GM13977 (cell line): ENCODE data around the gene UBE2O.
"Not testable (repeated sequence)": the region's sequence is repeated elsewhere in the genome, so short reads cannot be mapped to it uniquely, and the experiment has no call there.

Experiments used
- DNase-seq: peaks from one replicate; pipeline ENCODE4 v3.0.0; 2012; ENCODE audit warnings: low spot score
- in situ Hi-C: fragments of 300-500 bp; cut with MboI; formaldehyde crosslinking; loops from one replicate; pipeline ENCODE4 v1.12.0; 2022; ENCODE audit warnings: low sequenced_read_pairs, low pct_unique_long_range_greater_than_20kb, mixed read lengths, inconsistent platforms; ENCODE audit not compliant: unreplicated experiment
- TF ChIP-seq, protein P1 (sequence below): IDR thresholded peaks from 2 replicates; pipeline ENCODE4 v1.5.1; 2012; ENCODE audit warnings: mild to moderate bottlenecking, control low read depth; ENCODE audit not compliant: insufficient read depth; ENCODE audit errors: extremely low read depth, missing control alignments

Gene UBE2O

DNA sequence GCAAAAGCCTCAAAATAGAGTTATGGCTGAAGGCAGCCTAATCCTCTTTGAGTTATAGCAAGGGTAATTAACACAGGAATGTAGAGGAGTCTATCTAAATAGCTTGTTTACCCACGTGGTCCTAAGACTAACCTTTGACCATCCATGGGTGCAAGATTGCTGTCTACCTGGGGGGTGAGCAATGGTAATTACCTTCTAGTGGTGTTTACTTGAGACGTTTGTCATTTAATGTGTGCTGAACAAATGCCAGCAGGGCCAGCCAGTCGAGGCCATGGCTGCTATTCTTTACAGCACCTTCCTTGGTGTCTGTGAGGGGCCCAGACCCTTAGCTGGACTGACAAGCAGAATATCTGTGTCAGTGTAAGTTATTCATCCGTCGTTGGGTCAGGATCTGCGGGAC, 85.3 kb downstream of the UBE2O start:
- in situ Hi-C loops, result no loop called here
- no peak for DNase-seq
- TF ChIP-seq, protein P1, sequence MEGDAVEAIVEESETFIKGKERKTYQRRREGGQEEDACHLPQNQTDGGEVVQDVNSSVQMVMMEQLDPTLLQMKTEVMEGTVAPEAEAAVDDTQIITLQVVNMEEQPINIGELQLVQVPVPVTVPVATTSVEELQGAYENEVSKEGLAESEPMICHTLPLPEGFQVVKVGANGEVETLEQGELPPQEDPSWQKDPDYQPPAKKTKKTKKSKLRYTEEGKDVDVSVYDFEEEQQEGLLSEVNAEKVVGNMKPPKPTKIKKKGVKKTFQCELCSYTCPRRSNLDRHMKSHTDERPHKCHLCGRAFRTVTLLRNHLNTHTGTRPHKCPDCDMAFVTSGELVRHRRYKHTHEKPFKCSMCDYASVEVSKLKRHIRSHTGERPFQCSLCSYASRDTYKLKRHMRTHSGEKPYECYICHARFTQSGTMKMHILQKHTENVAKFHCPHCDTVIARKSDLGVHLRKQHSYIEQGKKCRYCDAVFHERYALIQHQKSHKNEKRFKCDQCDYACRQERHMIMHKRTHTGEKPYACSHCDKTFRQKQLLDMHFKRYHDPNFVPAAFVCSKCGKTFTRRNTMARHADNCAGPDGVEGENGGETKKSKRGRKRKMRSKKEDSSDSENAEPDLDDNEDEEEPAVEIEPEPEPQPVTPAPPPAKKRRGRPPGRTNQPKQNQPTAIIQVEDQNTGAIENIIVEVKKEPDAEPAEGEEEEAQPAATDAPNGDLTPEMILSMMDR, result no peak

DNA sequence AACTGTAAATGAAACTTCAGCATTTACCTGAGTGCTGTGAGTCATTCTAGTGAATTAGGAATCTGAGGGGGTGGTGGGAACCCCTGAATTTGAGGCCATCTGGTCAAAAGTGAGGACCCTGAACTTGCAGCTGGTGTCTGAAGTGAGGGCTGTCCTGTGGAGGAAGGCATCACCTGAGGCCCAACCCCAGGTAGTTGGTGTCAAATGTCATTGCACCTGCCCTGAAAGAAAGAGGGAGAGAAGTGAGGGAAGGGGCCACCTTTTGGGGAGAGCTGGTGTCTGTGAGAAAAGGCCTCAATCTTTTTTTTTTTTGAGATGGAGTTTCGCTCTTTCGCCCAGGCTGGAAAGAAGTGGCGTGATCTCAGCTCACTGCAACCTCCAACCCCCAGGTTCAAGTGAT, 86.7 kb downstream of the UBE2O start:
- TF ChIP-seq, protein P1, result no peak
- in situ Hi-C loops, result no loop called here
- no peak for DNase-seq

DNA sequence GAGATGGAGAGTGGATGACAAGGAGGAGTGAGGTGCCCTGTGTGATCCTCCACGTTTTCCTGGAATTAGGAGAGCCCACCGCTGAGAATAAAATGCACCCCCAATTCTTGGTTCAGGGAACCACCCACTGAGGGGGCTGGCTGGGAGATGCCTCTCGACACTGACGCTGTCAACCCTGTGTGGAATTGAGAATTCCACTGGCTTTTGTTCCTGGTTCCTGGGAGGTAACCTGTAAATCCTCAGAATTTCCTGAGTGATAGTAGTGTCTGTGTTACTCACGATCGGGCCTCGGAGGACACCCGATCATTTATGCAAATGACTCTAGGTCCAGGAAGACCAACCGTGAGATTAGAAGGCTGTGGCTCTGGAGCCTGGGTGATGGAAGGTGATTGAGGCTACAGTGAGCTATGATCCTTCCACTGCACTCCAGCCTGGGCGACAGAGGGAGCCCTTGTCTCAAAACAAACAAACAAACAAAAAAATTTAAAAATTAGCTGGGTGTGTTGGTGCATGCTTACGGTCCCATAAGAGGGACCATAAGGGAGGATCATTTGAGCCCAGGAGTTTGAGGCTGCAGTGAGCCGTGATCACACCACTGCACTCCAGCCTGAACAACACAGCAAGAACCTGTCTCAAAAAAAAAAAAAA, 87.6 kb downstream of the UBE2O start:
- DNase-seq, result no peak
- TF ChIP-seq, protein P1, result peak; percentile 52
- in situ Hi-C loops, result no loop called here

DNA sequence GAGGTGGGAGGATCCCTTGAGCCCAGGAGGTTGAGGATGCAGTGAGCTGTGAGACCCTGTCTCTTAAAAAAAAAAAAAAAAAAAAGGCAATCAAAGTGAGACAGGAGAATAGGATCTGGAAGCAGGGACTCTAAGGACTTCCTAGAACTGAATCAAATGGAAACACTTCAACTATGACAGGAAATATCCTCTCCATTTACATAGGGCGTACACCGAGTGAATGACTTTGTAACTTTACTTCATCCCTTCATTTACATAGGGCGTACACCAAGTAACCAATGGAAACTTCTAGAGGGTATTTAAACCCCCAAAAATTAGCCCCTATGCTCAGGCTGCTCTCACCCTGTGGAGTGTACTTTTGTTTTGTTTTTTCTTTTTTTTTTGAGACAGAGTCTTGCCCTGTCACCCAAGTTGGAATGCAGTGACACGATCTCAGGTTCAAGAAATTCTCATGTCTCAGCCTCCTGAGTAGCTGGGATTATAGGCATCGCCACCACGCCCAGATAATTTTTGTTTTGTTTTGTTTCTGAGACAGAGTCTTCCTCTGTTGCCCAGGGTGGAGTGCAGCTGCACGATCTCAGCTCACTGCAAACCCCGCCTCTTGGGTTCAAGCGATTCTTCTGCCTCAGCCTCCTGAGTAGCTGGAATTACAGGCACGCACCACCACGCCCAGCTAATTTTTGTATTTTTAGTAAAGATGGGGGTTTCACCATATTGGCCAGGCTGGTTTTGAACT, 89.7 kb downstream of the UBE2O start:
- TF ChIP-seq, protein P1, result no peak
- in situ Hi-C loops, result no loop called here
- no peak for DNase-seq

DNA sequence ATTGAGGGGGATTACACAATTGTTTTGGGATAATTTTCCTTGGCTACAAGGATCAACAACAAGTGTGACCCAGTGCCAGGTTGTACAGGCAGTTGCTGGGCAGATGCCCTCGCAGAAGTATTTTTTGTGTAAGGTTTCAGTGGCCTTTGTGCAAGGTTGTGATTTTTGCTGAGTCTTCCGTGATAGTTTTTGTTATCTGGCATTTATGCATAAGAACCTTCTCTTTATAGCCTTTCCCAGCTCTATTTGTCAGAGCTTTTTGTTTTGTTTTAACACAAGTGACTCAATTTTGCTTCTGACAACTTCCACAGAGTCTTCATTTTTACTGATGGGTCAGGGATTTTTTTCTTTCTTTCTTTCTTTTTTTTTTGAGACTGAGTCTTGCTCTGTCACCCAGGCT, 92.5 kb downstream of the UBE2O start:
- TF ChIP-seq, protein P1, result no peak
- in situ Hi-C loops, result no loop called here
- DNase-seq, result no peak

DNA sequence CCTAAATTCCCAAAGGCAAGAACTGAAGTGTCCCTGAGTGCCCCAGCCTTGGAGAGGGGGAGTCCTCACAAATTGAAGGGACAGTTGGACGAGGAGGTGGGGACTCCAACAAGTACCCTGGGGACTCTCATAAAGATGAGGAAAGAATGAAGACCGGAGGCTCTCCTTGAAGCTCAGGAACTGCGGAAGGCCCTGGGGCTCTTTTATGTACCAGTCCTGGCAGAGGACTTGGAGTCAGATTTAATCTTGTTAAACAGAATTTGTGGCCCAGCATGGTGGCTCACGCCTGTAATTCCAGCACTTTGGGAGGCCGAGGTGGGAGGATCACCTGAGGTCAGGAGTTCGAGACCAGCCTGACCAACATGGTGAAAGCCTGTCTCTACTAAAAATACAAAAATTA, 93.2 kb downstream of the UBE2O start:
- DNase-seq, in situ Hi-C loops: not testable (repeated sequence)

DNA sequence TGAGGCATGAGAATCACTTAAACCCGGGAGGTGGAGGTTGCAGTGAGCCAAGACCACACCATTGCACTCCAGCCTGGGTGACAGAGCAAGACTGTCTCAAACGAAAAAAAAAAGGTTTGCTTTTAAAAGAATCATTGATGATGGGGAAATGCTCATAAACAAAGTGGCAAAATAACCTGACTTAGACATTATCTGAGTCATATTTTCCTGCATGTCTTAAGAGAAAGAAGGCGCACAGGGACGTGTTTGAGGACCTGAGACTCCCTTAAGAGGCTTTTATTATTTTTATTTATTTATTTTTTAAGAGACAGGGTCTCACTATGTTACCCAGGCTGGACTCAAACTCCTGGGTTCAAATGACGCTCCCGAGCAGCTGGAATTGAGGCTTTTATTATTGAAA, 93.6 kb downstream of the UBE2O start:
- DNase-seq, result no peak
- in situ Hi-C loops, result no loop called here
- TF ChIP-seq, protein P1, result no peak
